Measurements from ENCODE around the gene AFF2.
"Not testable (repeated sequence)": the region's sequence is repeated elsewhere in the genome, so short reads cannot be mapped to it uniquely, and the experiment has no call there.

AFF2 gene

DNA sequence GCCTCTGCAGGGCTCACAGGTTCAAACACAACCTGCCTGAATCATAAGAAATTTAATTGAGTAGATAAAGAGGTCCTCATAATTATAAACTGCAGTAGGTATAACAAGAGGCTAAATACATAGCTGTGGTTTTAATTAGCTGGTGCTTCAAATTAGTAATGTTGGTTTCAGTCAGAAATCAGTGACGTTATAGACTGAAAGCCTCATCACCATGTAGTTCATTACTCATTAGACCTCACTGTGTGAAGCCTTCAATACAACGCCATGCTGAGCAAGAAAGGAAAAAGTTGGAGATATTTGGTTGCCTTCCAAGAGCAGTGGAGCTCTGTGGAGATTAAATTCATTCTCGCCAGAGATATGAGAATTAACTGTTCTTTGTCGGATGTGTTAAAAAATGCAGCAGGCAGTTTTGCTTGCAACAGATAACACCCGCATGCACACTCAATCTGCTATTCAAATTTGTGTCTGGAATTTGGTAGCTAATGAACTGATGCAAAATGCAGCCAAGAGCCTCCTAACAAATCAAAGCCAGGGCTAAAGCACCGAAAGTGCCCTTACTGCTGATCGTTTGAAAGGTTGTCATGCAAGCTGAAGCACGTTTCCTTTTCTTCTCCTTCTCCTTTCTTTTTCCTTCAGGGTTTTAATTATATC is 148.9 kb downstream of the AFF2 start:
- DNase-seq, result no peak

- DNase-seq, result no peak
Measured at GRCh38 chrX:148658115-148658730, 157.8 kb downstream of the AFF2 start.

- no peak for DNase-seq
Measured at GRCh38 chrX:148659481-148659880, 159.1 kb downstream of the AFF2 start.

DNA sequence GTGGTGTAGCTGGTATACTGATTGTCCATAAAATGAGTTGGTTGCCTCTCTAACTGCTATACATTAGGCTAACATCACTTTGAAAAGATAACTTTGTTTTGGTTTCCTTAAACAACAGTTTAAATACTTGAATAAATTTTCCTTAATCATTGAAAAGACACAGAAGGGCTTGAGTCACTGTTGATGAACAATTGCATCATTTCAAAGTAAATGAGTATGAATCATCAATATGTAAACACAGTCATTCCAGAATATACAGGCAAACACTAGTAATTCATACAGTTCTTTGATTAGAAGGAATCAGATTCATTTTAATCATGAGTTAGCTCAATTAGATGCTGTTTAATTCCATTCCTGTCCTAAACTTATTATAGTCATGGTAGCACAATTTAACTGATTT is 160.6 kb downstream of the AFF2 start:
- no peak for DNase-seq

- no peak for DNase-seq
Measured at GRCh38 chrX:148662014-148662413, 161.6 kb downstream of the AFF2 start.

- DNase-seq, result no peak
Measured at GRCh38 chrX:148664171-148664570, 163.8 kb downstream of the AFF2 start.

DNA sequence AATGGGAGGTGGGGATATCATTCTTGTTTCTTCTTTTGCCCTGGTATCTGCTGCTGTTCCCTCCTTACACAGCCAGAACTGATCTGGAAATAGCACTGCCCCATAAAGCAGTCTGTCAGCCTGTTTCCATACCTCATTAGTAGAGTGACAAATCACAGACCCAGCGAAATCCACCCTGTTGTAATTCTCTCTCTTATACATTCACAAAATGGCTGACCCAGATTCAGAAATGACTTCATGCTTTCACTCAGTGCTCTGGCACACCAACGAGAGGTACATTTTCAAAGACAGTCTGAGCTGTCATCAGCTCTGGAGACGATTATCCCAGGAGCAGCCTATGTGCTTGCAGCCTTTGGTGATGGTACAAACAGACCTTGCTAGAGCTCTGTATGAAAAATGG is 164.6 kb downstream of the AFF2 start:
- DNase-seq, result no peak

GRCh38 chrX:148669175-148669574 is 168.8 kb downstream of the AFF2 start:
- not testable (repeated sequence) for DNase-seq

DNA sequence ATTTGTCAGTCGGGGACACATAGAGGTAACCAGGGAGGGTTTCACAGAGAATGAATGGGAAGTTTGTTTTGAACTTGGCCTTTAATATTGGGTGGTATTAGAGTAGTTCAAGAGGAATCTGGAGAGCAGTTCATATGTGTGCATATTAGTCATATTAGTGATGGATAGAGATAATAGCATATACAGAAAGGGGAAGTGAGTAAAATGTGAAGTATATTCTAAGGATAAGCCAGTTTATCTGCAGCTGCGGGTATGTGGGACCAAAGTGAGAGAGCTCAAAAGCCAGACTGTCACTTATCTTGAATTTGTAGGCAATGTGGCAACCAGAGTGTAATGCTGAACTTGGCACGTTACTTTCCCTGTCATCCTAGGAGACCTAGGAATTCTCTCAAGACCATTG is 169.9 kb downstream of the AFF2 start:
- no peak for DNase-seq

- no peak for DNase-seq
Measured at GRCh38 chrX:148672517-148672916, 172.1 kb downstream of the AFF2 start.

GRCh38 chrX:148681605-148682004 is 181.2 kb downstream of the AFF2 start:
- no peak for DNase-seq

DNA sequence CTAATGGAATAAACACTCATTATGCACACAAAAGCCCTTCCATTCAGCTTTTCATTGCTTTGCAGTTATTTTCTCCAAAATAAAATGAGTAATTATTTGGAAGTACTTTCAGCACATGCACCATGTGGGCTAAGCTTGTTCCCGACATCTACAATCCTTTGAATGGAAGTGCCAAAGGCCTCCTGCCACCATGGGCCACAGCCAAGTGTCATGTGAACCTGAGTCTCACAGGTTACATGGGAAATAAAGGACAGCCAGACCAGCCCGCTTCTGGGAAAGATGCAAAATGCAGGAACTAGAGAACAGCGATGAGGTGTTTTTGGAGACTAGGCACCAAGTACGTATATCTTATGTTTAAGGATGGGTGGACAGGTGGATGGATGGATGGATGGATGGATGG is 181.8 kb downstream of the AFF2 start:
- no peak for DNase-seq

- DNase-seq, result no peak
Measured at GRCh38 chrX:148691456-148691855, 191.0 kb downstream of the AFF2 start.

DNA sequence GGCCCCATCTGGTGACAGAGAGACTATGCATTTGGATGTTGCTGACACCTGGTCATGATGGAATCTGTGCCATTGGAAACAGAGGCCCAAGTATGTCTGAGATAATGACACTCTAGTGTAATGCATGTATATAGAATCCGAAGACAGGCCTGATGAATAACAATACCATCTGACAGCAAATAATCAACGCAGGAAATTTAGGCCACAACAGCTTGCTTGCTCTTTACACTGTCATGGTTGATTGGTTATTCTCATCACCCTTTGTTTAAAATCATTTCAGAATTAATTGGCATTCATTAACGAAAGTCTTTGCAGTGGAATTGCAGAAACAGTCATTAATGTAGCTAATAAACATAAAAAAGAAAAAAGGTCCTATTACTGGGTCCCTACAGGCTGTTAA is 194.8 kb downstream of the AFF2 start:
- DNase-seq, result no peak

DNA sequence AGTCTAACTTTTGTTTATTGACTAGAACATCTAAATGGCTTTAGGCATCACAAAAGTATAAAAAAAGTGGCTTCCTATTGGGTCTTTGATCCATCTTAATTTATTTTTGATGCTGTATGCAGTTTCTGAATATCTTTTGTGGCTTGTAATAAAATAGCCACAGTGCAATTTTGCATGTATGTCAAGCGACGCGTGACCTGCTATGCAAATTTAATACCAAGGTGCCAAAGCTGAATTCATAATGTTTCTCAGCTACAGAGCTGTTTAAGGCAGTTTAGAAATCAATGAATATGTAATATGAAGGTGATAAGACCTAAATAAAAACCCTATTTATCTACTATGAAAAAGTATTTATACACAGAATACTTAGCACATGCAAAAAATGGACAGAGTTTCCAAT is 197.8 kb downstream of the AFF2 start:
- DNase-seq, result no peak

DNA sequence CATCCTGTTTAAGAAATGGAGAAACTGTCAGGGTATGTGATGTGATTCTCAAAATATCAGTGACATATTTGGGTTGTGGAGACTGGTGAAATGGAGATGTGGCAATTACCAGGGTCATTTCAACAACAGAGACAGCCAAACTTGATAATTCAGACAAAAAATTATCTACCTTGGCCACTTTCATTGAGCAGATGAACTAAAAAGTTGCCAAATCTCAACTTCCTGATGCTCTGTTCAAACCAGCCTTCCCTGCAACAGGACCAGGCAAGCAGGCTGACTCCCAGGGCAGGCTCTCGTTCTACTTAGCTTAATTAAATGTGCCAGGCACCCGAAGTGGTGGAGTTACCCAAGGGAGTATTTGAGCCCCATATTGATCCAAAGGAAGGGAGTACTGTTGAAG is 199.6 kb downstream of the AFF2 start:
- DNase-seq, result no peak

DNA sequence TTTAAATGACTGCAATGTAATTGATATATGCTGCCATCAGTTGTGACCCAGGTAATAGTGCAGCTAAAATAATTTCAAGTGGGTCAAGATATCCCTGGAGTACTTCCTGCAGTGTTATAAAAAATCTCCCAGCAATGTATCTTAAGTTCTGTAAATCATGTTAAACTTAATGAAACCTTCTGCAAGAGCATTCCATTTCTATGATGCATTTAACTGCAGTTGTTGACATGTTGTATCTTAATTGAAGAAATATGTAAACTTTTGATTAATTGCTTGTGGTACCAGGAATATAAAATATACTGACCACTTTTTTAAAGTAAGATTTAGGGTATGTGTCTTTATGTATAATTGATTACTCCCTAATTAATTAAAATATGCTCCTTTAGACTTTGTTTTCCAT is 213.6 kb downstream of the AFF2 start:
- DNase-seq, result no peak

GRCh38 chrX:148715361-148715760 is 214.9 kb downstream of the AFF2 start:
- DNase-seq, result no peak

DNA sequence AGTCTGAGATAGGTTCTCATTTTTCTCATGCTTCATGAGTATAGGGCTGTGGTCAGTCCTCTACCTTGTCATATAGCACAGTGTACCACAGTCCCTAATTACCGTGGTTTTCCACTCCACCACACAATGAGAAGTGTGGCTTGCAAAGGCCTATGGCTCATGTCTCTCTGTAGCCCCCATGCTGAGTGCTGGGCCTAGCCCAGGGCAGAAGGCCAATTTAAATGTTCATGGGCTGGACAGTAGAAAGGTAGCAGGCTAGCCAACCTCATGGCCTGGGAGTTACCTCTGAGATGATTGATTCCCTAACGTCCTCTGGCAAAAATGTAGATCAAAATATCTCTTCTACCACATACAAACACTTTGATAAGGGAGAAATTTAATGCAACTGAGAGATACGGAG is 222.5 kb downstream of the AFF2 start:
- DNase-seq, result no peak

- no peak for DNase-seq
Measured at GRCh38 chrX:148723551-148723950, 223.1 kb downstream of the AFF2 start.

GRCh38 chrX:148728901-148729300 is 228.5 kb downstream of the AFF2 start:
- DNase-seq, result no peak

- no peak for DNase-seq
Measured at GRCh38 chrX:148732743-148733142, 232.3 kb downstream of the AFF2 start.

DNA sequence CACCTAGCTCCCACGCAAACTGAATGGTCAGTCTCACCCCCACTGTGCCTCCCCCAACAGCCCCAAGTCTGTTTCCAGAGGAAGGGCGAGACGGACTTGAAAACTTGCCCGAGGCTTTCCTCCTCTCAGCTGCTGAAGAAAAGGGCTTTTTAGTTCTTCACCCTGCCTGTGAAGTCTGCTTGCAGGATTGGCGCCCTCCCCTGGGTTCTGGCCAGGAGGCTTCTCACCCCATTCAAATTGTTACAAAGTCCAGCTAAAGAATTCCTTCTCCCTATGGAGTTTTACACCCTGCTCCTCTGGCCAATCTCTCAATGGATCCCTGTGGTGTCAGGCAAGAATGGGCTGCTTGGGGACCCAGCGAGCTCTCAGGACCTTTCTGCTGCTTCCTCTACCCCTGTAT is 241.0 kb downstream of the AFF2 start:
- no peak for DNase-seq

GRCh38 chrX:148755111-148755510 is 254.7 kb downstream of the AFF2 start:
- DNase-seq, result no peak

DNA sequence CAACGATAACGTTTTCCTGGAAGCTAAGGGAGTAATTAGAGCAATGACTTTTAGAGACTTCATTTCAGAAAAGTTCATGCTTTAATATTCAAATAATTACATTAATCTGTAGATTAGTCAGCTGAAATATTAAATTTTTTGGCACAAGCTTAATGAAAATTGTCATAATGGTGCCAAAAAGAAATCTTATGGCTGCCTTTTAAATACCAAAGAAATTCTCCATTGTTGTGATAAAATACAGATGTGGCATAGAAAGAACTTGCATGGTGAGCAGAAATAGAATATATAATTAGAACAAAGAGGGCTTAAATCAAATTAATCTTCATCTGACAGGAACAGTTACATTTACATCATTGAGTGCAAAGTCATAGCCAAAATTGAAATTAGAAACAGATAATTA is 263.5 kb downstream of the AFF2 start:
- no peak for DNase-seq
